ENCODE measurements around the gene JPT1.

Gene JPT1

DNA sequence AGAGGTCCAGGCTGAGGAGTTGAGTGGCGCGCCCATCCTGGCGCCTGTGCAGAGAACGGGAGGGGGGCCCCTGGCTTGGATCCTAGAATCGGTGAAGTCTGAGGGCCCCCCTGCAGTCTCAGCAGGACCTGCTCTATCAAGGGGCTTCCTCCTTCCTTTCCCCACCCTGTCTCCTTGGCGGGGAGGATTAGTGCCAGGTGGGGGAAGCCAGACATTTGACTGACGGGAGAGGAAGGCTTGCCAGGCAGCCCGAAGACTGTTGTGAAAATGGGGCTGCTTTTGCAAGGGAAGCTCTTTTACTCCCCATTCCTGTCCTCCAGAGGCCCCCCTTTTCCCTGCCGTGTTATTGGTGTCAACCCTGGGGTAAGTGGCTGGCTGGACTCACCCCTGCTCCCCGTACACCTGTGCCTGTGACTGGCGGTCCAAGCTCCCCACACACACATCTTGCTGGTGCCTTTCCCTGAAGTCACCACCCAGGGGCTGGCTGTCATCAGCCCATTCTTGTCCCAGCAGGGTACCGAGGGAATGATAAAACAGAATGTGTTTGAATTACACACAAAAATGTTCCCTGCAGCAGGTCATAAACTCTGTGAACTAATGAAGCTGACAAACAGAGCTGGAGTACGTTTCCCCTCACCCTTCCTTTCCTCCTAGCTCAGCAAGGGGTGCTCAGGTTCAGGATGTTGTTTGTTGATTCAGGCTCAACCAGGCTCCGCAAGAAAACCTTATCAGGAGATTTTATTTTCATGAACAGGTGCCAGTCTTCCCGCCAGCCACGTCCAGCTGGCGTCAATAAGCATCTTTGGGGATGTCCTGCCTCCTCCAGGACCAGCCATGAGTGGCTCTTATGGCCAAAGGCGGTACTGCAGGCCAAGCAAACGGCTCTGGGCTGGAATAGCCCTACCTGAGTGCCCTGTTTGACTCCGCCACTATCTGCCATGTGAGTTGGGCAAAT is 48.9 kb downstream of the JPT1 start:
- DNase-seq (ENCODE audit: low read depth in 2 of 2): no peak

DNA sequence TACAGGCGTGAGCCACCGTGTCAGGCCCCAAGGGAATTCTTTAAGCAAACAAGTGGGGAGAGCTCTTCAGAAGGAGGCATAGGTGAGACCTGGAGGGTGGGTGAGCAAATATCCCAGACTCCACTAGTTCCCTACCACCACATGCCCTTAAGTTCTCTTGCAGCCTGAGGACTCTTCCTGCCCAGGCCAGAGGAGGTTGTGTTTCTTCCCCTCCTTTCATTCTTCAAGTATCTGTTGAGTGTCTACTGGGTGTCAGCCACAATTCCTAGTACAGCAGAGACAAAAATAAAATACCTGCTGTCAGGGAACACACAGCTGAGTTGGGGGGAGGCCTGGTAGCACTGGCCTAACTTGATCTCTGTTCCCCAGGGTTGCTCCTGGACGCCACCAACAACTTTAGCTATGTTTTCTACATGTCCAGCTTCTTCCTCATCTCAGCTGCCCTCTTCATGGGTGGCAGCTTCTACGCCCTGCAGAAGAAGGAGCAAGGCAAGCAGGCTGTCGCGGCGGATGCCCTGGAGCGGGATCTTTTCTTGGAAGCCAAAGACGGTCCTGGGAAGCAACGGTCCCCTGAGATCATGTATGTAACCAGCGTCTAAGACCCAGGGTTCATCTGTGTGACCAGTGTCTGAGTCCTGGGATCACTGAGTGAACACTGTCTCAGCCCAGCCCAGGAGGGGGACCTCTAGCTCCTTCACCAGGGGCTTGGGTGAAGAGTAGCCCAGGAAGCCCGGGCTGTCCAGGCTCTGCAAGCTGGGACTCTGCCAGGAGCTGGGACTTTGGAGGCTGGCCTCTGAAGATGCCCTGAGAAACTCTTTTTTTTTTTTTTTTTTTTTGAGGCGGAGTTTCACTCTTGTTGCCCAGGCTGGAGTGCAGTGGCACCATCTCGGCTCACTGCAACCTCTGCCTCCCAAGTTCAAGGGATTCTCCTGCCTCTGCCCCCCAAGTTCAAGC is 50.4 kb downstream of the JPT1 start:
- no peak for DNase-seq (ENCODE audit: low read depth in 2 of 2)

DNA sequence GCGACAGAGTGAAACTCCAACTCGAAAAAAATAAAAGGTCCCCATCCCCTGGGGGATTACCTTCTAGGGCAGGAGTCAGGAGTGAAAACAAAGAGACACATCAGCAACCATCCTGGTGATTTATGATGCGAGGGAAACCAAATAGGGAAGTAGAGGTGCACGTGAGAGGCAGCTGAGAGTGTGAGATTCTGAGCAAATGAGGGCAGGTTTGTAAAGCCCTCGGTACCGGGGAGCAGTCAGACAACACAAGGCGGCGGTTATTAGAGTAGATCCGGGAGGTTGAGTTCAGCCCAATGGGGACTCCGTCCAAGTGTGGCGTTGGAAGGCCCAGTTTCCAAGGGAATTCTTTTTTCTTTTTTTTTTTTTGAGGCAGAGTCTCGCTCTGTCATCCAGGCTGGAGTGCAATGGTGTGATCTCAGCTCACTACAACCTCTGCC is 51.9 kb downstream of the JPT1 start:
- DNase-seq (ENCODE audit: low read depth in 2 of 2): no peak

DNA sequence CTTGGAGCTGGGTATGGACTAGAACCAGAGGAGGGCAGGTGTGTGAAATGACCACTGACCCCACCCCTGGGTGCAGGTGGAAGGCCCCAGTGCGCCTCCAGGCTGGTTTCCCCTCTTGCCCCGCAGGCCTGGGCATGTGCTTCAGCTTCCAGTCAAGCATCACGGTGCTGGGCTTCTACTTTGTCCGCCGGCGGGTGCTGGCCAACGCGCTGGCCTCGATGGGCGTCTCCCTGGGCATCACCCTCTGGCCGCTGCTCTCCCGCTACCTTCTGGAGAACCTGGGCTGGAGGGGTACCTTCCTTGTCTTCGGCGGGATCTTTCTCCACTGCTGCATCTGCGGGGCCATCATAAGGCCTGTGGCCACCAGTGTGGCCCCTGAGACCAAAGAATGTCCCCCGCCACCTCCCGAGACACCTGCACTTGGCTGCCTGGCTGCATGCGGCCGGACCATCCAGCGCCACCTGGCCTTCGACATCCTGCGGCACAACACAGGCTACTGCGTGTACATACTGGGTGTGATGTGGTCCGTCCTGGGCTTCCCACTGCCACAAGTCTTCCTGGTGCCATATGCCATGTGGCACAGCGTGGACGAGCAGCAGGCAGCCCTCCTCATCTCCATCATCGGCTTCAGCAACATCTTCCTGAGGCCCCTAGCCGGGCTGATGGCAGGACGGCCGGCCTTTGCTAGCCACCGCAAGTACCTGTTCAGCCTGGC is 54.3 kb downstream of the JPT1 start:
- DNase-seq (ENCODE audit: low read depth in 2 of 2): no peak

DNA sequence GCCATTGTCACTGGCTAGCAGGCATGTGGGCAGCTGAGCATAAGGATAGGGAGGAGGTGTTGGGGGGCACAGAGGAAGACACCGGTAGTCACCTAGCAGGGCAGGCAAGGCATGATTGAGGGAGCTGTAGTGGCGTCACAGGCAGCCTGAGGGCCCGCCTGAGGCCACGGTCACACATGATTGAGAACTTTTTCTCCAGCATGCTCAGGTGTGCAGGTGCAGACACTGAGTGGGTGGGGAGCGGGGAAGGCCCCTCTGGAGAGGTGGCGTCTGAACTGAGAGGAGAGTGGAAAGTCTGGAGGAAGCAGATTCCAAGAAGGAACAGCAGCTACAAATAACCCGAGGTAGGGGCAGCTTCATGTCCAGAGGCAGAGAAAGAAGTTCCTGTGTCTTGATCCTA is 55.5 kb downstream of the JPT1 start:
- no peak for DNase-seq (ENCODE audit: low read depth in 2 of 2)

DNA sequence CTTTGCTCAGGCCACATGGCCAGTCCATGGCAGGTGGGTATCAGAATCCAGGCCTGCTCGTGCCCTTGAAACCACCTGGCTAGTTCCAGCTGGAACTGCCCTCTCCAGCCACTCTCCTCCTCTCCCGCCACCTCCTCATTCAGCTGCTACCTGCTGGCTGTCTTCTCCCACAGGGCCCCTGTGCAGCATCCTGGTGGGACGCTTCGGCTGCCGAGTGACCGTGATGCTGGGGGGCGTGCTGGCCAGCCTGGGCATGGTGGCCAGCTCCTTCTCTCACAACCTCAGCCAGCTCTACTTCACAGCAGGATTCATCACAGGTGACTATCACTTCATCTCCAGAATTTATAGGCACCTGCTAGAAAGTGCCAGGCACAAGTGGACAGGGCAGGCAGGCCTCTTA is 56.4 kb downstream of the JPT1 start:
- no peak for DNase-seq (ENCODE audit: low read depth in 2 of 2)

DNA sequence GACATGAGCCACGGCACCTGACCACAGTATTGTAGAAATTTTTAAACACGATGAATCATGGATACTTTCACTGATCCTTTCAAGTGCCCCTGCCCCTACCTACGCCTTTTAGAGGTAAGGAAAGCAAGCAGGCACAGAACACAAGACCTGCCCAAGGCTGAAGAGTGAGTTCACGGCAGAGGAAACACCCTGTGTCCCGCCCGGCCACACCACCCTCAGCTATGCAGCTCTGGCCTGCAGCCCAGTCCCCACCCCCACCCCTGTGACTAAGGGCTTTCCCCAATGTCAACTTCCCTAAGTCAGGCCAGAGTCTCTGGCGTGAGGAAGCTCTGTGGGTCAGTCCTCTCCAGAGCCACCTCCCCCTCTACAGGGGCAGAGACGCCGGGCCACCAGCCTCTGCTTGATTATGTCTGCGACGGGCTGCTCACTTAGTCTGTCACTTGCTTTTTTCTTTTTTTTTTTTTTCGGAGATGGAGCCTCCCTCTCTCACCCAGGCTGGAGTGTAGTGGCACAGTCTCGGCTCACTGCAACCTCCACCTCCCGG is 58.2 kb downstream of the JPT1 start:
- DNase-seq (ENCODE audit: low read depth in 2 of 2): no peak

DNA sequence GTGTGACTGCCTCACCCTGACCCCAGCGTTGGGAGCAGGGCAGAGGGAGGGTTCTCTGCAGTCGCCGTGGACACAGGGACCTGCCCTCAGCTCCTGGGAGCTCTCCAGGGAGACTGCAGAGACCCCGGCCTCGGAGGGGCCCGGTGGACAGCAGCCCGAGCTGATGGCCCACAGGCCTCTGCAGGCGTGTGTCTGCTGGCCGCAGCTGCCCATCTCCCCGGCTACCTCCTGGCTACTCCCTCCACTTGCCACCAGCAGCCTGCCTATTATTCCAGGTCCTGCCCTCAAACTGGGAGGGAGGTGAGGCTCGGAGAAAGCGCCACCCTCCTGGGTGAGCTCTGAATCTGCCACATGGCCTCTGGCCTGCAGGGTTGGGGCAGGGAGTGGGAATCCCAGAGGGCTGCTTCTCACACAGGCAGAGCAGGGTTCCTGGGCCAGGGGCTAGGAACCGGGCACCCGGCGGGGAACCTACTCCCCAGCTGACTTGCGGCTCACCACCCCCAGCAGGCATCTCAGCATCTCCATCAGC is 59.4 kb downstream of the JPT1 start:
- no peak for DNase-seq (ENCODE audit: low read depth in 2 of 2)

DNA sequence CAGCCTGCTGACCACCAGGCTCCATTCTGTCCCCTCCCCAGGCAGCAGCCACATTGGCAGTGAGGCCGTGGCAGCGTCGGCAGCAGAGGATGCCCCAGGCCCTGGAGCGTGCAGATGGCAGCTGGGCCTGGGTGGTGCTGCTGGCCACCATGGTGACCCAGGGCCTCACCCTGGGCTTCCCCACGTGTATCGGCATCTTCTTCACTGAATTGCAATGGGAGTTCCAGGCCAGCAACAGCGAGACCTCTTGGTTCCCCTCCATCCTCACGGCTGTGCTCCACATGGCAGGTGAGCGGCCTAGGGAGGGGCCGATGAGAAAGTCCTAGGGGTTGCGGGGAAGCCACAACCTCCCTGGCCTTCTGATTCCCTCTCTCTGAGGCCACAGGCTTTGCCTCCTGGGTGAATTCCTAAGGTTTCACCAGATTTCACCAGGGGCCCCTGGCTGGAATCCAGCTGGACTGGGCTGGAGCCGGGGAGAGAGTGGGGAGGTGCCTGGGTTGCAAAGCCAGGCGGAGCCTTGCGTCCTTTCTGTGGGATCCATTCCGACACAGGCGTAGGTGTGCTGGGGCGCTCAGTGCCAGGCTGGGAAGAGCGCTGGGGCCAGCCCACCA is 60.7 kb downstream of the JPT1 start:
- no peak for DNase-seq (ENCODE audit: low read depth in 2 of 2)

DNA sequence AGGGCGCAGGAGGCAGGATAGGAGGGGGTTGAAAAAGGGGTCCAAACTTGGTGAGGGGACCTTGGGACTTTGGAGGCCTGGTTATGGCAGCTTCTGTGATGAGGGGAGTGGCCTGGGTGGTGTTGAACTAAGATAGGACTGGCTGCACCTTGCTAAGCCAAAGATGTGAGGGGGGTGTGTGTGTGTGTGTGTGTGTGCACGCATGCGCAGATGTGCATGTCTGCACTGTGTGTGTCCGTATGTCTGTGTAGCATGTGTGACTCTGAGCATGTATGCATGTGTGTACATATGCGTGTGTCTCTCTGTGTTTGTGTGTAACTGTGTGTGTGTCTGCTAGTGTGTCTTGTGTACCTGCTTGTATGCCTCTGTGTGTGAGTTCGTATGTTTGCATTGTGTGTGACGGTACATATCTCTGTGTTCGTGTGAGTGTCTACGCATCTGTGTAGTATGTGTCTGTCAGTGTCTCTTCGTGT is 62.4 kb downstream of the JPT1 start:
- no peak for DNase-seq (ENCODE audit: low read depth in 2 of 2)

DNA sequence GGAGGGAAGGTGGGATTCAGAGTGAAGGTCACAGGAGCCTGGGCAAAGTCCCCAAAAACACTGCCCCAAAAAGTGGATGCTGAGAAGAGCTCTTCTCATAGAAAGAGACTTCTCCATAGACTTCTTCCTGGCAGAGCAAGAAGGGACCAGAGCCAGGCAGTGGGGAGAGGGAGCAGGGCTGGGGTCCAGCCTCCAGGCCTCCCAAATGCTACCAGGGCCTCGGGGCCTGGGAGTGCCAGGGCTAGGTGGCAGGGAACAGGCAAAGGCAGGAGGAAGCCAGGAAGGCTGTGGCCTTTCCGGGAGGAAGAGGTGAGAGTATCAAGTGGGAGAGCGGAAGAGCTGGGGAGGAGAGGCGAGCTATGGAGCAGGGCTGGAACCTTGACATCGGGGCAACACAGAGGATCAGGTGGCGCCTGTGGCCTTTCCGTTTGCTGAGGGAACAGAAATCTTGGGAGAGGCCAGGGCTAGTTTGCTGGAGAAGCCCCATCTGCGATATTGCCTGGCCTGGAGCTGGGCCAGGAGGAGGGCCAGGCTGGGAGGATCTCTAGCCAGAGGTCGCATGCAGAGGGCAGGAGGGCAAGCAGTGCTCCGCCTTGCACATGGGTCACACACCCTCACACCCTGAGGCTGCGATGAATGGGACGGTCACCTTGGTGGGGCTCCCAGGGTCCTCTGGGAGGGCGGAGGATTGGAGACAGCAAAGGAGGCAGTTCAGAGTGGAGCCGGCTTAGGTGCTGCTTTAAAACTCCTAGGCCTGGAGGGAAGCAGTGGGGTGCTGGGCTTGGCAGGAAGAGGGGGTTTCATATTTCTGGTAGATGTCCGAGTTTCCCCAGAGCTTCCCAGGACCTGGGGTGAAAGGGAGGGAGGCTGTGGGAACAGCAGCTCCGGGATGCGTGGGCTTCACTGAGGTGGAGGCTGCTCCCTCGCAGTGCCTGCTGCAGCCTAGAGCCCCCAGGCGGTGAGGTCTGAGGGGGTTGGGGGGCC is 63.1 kb downstream of the JPT1 start:
- no peak for DNase-seq (ENCODE audit: low read depth in 2 of 2)

DNA sequence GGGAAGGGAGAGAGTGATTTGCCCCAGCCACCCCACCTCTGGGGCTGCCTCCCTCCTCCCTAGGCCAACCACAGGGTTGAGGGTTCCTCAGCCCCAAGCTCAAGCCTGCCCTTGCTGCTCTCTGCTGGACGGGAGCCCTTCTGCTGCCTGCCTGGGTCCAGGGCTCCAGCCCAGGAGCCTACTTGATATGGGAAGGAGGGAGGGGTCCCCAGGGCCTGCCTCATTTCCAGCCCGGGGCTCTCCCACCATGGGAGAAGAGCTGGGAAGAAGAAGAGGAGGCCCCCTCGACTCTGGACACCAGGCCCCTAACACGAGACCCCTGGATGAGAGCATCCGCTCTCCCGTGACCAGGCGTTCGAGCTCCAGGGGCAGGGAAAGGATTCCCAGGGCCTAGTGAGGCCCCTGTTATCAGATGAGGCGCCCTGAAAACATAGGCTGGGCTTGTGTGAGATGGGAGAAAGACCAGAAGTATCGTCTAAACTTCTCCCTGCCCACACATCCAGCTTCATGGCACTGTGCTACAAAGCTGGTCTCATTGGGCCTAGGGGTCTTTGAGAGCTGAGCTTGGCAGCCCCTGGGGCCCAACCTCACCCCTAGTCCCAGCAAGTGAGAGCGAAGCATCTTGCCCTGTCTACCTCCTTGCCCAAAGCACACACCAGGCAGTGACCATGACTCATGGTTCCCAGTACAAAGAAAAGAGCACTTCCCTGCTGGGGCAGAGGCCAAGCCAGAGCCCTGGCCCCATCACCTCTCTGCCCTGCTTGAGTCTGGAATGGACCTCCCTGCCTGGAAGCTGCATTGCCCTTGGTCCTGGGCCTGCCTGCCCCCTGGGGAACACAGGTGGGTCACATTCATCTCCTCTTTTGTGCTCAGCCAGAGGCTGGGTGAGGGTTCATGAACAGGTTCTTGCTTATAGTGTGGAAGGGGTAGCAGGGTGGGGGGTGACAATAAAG is 65.6 kb downstream of the JPT1 start:
- DNase-seq (ENCODE audit: low read depth in 2 of 2): no peak

DNA sequence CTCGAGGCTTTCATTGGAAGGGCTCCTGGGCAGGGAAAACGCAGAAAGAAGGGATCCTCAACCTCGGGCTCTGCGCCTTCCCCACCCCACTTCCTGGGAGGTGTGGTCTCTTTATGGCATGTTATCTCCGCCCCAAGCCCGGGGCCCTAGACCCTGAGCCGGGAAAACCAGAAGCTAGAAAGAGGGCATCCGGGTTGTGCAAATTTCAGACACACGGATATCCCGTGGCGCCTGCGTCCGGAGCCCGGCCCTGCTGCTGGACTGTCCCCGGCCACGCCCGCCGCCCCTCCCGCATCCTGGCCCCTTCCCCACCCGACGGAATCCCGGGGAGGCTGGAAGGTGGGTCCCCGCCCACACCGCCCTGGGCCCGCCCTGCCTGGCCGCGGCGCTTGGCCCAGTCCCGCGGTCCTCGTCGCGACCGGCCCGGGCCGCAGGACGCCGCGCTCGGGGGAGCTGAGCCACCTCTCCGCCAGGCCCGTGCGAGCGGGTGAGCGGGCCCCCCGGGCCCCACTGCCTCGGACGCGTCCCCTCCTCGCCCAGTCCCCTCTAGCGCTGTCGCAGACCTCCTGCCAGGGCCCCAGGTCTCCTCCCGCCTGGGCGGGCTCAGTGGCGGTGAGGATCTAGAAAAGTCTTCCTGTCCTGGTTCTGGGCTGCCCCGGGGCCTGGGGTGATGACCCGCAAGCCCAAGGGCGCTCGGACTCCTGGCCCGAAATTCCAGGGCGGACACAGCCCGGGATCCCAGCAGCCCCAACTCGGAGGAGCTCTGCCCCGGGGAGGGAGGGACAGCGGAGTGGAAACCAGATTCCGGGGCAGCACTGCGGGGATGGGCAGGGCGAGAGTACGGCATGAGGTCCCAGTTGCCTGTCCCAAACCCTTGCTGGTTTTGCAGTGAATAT is 66.5 kb downstream of the JPT1 start, which contains the start of gene SLC16A5:
TSS of gene SLC16A5 (plus strand) at position 397 of the 896 bp plus-strand sequence. CDS start 5,683 bp downstream, outside the sequence.
- DNase-seq (ENCODE audit: low read depth in 2 of 2): no peak

DNA sequence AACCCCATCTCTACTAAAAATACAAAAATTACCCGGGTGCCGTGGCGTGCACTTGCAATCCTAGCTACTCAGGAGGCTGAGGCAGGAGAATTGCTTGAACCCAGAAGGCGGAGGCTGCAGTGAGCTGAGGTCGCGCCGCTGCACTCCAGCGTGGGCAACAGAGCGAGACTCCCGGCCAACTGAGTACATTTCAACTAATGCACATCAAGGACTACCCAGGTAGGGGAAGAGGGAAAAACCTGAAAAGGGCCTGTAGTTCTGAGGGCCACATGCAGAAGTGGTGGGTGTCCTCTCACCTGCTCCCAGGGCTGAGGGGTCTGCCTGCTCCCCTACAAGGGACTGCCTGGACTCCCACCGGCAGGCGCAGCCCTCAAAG is 67.1 kb downstream of the JPT1 start:
- no peak for DNase-seq (ENCODE audit: low read depth in 2 of 2)

DNA sequence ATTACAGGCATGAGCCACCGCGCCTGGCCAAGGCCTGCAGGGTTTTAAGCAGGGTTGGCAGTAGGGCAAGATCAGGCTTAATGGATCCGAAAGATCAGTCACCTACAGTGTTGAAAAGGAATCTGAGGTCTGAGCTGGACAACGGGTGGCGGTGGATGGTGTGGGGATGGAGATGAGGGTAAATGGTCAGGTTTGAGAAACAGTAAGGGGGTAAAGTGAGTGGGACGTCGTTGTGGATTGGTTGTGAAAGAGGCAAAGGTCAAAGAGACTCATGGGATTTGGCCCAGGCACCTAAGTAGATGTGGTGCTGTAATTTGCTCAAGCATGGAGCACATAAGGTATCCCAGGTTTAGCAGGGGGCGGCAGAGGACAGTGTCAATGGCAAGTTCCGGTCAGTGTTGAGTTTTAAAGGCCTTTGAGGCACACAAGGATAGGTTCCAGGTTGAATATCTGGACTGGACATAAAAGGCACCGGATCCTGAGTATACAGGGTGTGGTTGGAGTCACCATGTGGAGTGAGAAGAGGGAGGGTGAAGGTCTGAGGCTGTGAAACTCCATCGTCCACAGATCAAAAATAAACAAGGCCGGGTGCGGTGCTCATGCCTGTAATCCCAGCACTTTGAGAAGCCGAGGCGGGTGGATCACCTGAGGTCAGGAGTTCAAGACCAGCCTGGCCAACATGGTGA is 67.7 kb downstream of the JPT1 start:
- DNase-seq (ENCODE audit: low read depth in 2 of 2): no peak

Data from stimulated activated CD4-positive, alpha-beta T cell treated with anti-CD3 and anti-CD28 coated beads, Interleukin-12 subunit alpha, Interleukin-12 subunit beta, amount 100 ng/mL, for 24 hours (primary cell).